AG04450 (cell line): Measurements from ENCODE around the gene ACER1. TPM values are rescaled to one million over a fixed set of nuclear protein-coding genes. Genes with fewer than 3 reads are reported as not detected.

Experiments
- polyA plus RNA-seq: library from polyadenylated mRNA; depleted of rRNA; stranded (reverse); fragments of >200 nt; gene quantifications from 2 replicates; pipeline ENCODE4 v1.2.3, GENCODE V29; 2011; rRNA removed

The ACER1 gene
- polyA plus RNA-seq, 1 experiment, result not detected

Other genes starting within 250 kb of the ACER1 start
- 2.7 and 2.9 TPM in 2 replicates for gene RFX2, start 223.1 kb downstream of the ACER1 start, polyA plus RNA-seq
- gene ACSBG2, start 197.9 kb downstream of the ACER1 start, polyA plus RNA-seq, result not detected in 2 replicates
- gene MLLT1, start 53.6 kb downstream of the ACER1 start, polyA plus RNA-seq, result 12.3 and 15.3 TPM in 2 replicates
- gene CLPP, start 27.9 kb upstream of the ACER1 start, polyA plus RNA-seq, result 34.5 and 50.9 TPM in 2 replicates
- gene ALKBH7, start 39.2 kb upstream of the ACER1 start, polyA plus RNA-seq, result 11.6 and 16.4 TPM in 2 replicates
- 0.41 and 0.57 TPM in 2 replicates for gene PSPN, start 42.3 kb upstream of the ACER1 start, polyA plus RNA-seq
- 33.7 and 43.7 TPM in 2 replicates for gene GTF2F1, start 59.6 kb upstream of the ACER1 start, polyA plus RNA-seq
- gene KHSRP, start 91.2 kb upstream of the ACER1 start, polyA plus RNA-seq, result 57.0 and 66.7 TPM in 2 replicates
- not detected in 2 replicates for gene SLC25A41, start 100.2 kb upstream of the ACER1 start, polyA plus RNA-seq
- gene SLC25A23, start 126.2 kb upstream of the ACER1 start, polyA plus RNA-seq, result 8.0 and 13.9 TPM in 2 replicates
- not detected in 2 replicates for gene CRB3, start 130.7 kb upstream of the ACER1 start, polyA plus RNA-seq
- gene DENND1C, start 148.2 kb upstream of the ACER1 start, polyA plus RNA-seq, result not detected in 2 replicates
- gene TUBB4A, start 168.7 kb upstream of the ACER1 start, polyA plus RNA-seq, result not detected in 2 replicates
- 0.14 and 0.16 TPM in 2 replicates for gene TNFSF9, start 197.4 kb upstream of the ACER1 start, polyA plus RNA-seq